SU-DHL-6 (cell line): Measurements from ENCODE around the gene CNTN4.

Experiments used
- CTCF ChIP-seq: fragments of 200-600 bp; sonication (generic); IDR thresholded peaks from one replicate; pipeline ENCODE4 v1.5.1; 2017; ENCODE audit warnings: antibody characterized with exemption, mild to moderate bottlenecking, low read length, moderate library complexity; ENCODE audit not compliant: insufficient read depth, poor library complexity, severe bottlenecking
- EZH2phosphoT487 ChIP-seq: fragments of 200-600 bp; sonication (generic), shearing (Covaris generic); conservative IDR thresholded peaks from 2 replicates; pipeline ENCODE4 v1.6.1; 2018; ENCODE audit warnings: mild to moderate bottlenecking, antibody characterized with exemption, low read length, moderate library complexity, mixed read lengths

DNA sequence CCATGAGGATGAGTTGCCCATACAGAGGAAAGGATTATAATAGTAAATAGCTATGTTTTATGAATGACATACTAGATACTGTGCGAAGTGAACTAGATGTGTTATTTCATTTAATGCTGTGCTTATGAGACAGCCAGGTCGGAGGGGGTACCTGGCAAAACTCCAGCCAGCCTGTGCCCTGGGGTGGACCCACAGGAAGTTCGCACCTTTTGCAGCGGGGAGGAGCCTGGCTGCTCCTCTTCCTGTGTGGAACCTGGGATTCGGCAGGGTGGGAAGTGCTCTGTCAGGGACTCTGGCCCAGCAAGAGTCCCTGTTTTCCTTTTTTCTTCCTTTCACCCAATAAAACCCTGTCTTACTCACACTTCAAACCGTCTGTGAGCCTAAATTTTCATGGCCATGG, 559.3 kb downstream of the CNTN4 start:
- TF ChIP-seq CTCF (no peak), EZH2phosphoT487 (no peak)
